ENCODE data around the gene DCLK1. TPM values are rescaled to one million over a fixed set of nuclear protein-coding genes. Genes with fewer than 3 reads are reported as not detected.

The DCLK1 gene
- total and polyA plus RNA-seq, 4 donors: 0.04 to 0.56 (median 0.20) TPM

DNA sequence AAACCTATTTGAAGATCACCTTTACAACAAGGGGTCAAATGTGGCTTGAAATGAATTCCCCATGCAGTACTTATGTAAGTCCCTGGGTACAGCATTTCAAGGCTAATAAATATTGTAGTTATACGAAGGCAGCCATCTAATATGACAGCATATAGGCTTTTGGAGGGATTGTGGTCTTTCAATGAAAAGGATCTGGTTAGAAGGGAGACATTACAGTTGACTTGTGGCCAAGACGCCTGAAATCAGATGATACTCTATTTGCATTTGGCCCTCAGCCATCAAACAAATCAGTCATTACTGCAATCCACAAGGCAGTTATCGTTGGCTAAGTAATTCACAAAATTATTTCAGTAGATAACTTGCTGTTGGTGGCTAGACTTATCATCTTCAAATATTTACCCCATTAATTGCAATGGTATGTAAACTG lies 242.7 kb downstream of the DCLK1 start (continued):
- TF ChIP-seq, protein P1, sequence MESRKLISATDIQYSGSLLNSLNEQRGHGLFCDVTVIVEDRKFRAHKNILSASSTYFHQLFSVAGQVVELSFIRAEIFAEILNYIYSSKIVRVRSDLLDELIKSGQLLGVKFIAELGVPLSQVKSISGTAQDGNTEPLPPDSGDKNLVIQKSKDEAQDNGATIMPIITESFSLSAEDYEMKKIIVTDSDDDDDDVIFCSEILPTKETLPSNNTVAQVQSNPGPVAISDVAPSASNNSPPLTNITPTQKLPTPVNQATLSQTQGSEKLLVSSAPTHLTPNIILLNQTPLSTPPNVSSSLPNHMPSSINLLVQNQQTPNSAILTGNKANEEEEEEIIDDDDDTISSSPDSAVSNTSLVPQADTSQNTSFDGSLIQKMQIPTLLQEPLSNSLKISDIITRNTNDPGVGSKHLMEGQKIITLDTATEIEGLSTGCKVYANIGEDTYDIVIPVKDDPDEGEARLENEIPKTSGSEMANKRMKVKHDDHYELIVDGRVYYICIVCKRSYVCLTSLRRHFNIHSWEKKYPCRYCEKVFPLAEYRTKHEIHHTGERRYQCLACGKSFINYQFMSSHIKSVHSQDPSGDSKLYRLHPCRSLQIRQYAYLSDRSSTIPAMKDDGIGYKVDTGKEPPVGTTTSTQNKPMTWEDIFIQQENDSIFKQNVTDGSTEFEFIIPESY (IDR thresholded peaks at IDR 0.05): no peak
- TF ChIP-seq YY1 (IDR thresholded peaks at IDR 0.05) (no peak), EGR1 (IDR thresholded peaks at IDR 0.05; ENCODE audit: low read depth in 2 of 2) (no peak), HNF4A (conservative IDR thresholded peaks at IDR 0.05) (no peak), HNF4G (IDR thresholded peaks at IDR 0.05) (no peak), FOXA1 (IDR thresholded peaks at IDR 0.05) (no peak), FOXA2 (IDR thresholded peaks at IDR 0.05) (no peak), RXRA (IDR thresholded peaks at IDR 0.05) (no peak)

DNA sequence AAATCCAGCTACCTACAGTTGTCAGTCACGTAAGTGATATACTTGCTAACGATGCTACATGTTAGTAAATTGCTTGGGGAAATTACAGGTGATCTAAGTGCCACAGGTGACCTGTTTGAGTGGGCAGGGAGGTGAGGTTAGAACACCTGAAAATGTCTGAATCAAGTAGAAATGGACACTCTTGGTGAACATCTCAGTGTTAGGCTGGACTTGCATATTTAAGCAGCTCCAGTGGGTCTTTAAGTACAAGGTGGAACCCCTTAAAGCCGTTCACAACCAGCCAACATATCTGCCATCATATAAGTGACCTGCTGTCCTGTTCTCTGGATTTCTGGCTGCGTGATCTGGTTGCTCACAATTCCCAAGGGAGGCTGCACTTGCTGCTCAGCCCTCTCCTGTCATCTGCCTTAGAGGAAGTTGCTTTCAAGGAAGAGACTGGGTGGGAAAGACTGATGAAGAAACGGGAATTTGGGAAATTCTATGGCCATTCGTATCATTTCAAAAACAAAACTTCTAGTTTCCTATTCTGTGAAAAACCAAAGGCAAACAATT lies 244.0 kb downstream of the DCLK1 start:
- Histone ChIP-seq H3K27me3 (ENCODE audit: control insufficient read depth in 4 of 4, insufficient read depth in 4 of 4, low read length in 3 of 4) (no peaks in the 10 kb centered on the region), H3K36me3 (ENCODE audit: control insufficient read depth in 4 of 4, insufficient read depth in 3 of 4, low read depth in 1 of 4, low read length in 3 of 4) (no peaks in the 10 kb centered on the region), H3K4me1 (ENCODE audit: control insufficient read depth in 4 of 4, insufficient read depth in 4 of 4, low read length in 3 of 4) (peaks cover 0 to 1% (median 0%) of the 10 kb centered on the region in 4 donors), H3K4me3 (ENCODE audit: low read depth in 1 of 3, low read length in 3 of 3) (no peak overlapping the region), H3K9ac (ENCODE audit: low read depth in 1 of 2, low read length in 2 of 2) (no peak overlapping the region), H3K27ac (ENCODE audit: low read depth in 1 of 2, low read length in 2 of 2) (no peak overlapping the region), H3K9me3 (ENCODE audit: control insufficient read depth in 4 of 4, low read length in 3 of 4) (no peaks in the 10 kb centered on the region)
- WGBS: 75% methylated on average over 6 of the region's 6 CpGs
- no peak for DNase-seq (ENCODE audit: low spot score)
- TF ChIP-seq, protein P2, sequence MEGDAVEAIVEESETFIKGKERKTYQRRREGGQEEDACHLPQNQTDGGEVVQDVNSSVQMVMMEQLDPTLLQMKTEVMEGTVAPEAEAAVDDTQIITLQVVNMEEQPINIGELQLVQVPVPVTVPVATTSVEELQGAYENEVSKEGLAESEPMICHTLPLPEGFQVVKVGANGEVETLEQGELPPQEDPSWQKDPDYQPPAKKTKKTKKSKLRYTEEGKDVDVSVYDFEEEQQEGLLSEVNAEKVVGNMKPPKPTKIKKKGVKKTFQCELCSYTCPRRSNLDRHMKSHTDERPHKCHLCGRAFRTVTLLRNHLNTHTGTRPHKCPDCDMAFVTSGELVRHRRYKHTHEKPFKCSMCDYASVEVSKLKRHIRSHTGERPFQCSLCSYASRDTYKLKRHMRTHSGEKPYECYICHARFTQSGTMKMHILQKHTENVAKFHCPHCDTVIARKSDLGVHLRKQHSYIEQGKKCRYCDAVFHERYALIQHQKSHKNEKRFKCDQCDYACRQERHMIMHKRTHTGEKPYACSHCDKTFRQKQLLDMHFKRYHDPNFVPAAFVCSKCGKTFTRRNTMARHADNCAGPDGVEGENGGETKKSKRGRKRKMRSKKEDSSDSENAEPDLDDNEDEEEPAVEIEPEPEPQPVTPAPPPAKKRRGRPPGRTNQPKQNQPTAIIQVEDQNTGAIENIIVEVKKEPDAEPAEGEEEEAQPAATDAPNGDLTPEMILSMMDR (IDR thresholded peaks at IDR 0.05; ENCODE audit: low read depth, low read length, missing input control): no peak
- no peak for TF ChIP-seq NR2F2 (IDR thresholded peaks at IDR 0.05)
- no peak for TF ChIP-seq RXRA (IDR thresholded peaks at IDR 0.05)
- no peak for TF ChIP-seq FOXA1 (IDR thresholded peaks at IDR 0.05)
- TF ChIP-seq, protein P3, sequence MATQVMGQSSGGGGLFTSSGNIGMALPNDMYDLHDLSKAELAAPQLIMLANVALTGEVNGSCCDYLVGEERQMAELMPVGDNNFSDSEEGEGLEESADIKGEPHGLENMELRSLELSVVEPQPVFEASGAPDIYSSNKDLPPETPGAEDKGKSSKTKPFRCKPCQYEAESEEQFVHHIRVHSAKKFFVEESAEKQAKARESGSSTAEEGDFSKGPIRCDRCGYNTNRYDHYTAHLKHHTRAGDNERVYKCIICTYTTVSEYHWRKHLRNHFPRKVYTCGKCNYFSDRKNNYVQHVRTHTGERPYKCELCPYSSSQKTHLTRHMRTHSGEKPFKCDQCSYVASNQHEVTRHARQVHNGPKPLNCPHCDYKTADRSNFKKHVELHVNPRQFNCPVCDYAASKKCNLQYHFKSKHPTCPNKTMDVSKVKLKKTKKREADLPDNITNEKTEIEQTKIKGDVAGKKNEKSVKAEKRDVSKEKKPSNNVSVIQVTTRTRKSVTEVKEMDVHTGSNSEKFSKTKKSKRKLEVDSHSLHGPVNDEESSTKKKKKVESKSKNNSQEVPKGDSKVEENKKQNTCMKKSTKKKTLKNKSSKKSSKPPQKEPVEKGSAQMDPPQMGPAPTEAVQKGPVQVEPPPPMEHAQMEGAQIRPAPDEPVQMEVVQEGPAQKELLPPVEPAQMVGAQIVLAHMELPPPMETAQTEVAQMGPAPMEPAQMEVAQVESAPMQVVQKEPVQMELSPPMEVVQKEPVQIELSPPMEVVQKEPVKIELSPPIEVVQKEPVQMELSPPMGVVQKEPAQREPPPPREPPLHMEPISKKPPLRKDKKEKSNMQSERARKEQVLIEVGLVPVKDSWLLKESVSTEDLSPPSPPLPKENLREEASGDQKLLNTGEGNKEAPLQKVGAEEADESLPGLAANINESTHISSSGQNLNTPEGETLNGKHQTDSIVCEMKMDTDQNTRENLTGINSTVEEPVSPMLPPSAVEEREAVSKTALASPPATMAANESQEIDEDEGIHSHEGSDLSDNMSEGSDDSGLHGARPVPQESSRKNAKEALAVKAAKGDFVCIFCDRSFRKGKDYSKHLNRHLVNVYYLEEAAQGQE (IDR thresholded peaks at IDR 0.05): no peak
- no peak for TF ChIP-seq TAF1 (conservative IDR thresholded peaks at IDR 0.05)
- TF ChIP-seq JUND (IDR thresholded peaks at IDR 0.05): no peak
- TF ChIP-seq, protein P4, sequence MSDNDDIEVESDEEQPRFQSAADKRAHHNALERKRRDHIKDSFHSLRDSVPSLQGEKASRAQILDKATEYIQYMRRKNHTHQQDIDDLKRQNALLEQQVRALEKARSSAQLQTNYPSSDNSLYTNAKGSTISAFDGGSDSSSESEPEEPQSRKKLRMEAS (IDR thresholded peaks at IDR 0.05): no peak
- no peak for TF ChIP-seq HNF4G (IDR thresholded peaks at IDR 0.05)
- TF ChIP-seq YY1 (IDR thresholded peaks at IDR 0.05): no peak
- TF ChIP-seq RAD21 (IDR thresholded peaks at IDR 0.05): no peak
- TF ChIP-seq, protein P5, sequence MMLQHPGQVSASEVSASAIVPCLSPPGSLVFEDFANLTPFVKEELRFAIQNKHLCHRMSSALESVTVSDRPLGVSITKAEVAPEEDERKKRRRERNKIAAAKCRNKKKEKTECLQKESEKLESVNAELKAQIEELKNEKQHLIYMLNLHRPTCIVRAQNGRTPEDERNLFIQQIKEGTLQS (IDR thresholded peaks at IDR 0.05): no peak
- TF ChIP-seq FOXA2 (IDR thresholded peaks at IDR 0.05): no peak
- no peak for TF ChIP-seq GABPA (IDR thresholded peaks at IDR 0.05 in 1 of 2, conservative IDR thresholded peaks at IDR 0.05 in 1 of 2)
- TF ChIP-seq, protein P1 (IDR thresholded peaks at IDR 0.05): no peak
- TF ChIP-seq HNF4A (conservative IDR thresholded peaks at IDR 0.05): no peak
- TF ChIP-seq EGR1 (IDR thresholded peaks at IDR 0.05; ENCODE audit: low read depth in 2 of 2): no peak
